HG02870 (cell line): Measurements from ENCODE around the gene METTL8.

ENCODE experiments used
- ATAC-seq: cut with Tn5 transposase; IDR thresholded peaks from one replicate; pipeline ENCODE4 v1.9.1; 2021; ENCODE audit warnings: mild to moderate bottlenecking, moderate library complexity; ENCODE audit not compliant: unreplicated experiment

METTL8 gene

GRCh38 chr2:171346723-171347557, 86.8 kb downstream of the METTL8 start:
- no peak for ATAC-seq

- no peak for ATAC-seq
Measured at GRCh38 chr2:171345971-171346722, 87.6 kb downstream of the METTL8 start.

- ATAC-seq: no peak
Measured at GRCh38 chr2:171344182-171344581, 89.6 kb downstream of the METTL8 start.

GRCh38 chr2:171342067-171342413, 91.8 kb downstream of the METTL8 start:
- no peak for ATAC-seq

GRCh38 chr2:171341394-171342066, 92.3 kb downstream of the METTL8 start:
- no peak for ATAC-seq

- no peak for ATAC-seq
Measured at GRCh38 chr2:171334946-171335345, 98.8 kb downstream of the METTL8 start.

GRCh38 chr2:171334171-171334570, 99.6 kb downstream of the METTL8 start:
- no peak for ATAC-seq

- ATAC-seq: no peak
Measured at GRCh38 chr2:171330155-171330956, 103.4 kb downstream of the METTL8 start.

GRCh38 chr2:171327043-171327496, 106.7 kb downstream of the METTL8 start:
- ATAC-seq: no peak

GRCh38 chr2:171325886-171326585, 107.8 kb downstream of the METTL8 start:
- ATAC-seq: no peak

GRCh38 chr2:171323971-171324528, 109.7 kb downstream of the METTL8 start:
- ATAC-seq: no peak

- ATAC-seq: no peak
Measured at GRCh38 chr2:171322928-171323327, 110.9 kb downstream of the METTL8 start.

GRCh38 chr2:171320731-171321130, 113.1 kb downstream of the METTL8 start:
- ATAC-seq: no peak

- ATAC-seq: peak; percentile 22
Measured at GRCh38 chr2:171320208-171320621, 113.6 kb downstream of the METTL8 start.

- peak; percentile 59 for ATAC-seq
Measured at GRCh38 chr2:171319164-171319810, 114.5 kb downstream of the METTL8 start.

GRCh38 chr2:171318463-171318934, 115.3 kb downstream of the METTL8 start:
- ATAC-seq: no peak

GRCh38 chr2:171317492-171318125, 116.2 kb downstream of the METTL8 start:
- ATAC-seq: peak; percentile 41

GRCh38 chr2:171316755-171317337, 116.9 kb downstream of the METTL8 start:
- no peak for ATAC-seq
